C4-2B (cell line): ENCODE results near the gene GALNTL6.

Experiments
- ZFX ChIP-seq: fragments of 450-650 bp; IDR thresholded peaks from 2 replicates; pipeline ENCODE4 v1.6.1; 2017
- TF ChIP-seq, protein P1 (sequence below): fragments of 450-650 bp; conservative IDR thresholded peaks from 2 replicates; pipeline ENCODE4 v1.5.1; 2017; ENCODE audit warnings: mild to moderate bottlenecking

DNA sequence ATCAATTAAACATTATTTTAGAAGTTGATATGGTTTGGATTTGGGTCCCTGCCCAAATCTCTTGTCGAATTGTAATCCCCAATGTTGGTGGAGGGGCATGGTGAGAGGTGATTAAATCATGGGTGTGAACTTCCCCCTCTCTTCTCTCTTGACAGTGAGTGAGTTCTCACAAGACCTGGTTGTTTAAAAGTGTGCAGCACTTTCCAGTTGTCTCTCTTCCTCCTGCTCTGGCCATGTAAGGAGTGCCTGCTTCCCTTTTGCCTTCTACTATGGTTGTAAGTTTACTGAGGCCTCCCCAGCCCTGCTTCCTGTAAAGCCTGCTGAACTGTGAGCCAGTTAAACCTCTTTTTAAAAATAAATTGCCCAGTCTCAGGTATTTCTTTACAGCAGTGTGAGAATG is 141.4 kb downstream of the GALNTL6 start:
- TF ChIP-seq, protein P1, sequence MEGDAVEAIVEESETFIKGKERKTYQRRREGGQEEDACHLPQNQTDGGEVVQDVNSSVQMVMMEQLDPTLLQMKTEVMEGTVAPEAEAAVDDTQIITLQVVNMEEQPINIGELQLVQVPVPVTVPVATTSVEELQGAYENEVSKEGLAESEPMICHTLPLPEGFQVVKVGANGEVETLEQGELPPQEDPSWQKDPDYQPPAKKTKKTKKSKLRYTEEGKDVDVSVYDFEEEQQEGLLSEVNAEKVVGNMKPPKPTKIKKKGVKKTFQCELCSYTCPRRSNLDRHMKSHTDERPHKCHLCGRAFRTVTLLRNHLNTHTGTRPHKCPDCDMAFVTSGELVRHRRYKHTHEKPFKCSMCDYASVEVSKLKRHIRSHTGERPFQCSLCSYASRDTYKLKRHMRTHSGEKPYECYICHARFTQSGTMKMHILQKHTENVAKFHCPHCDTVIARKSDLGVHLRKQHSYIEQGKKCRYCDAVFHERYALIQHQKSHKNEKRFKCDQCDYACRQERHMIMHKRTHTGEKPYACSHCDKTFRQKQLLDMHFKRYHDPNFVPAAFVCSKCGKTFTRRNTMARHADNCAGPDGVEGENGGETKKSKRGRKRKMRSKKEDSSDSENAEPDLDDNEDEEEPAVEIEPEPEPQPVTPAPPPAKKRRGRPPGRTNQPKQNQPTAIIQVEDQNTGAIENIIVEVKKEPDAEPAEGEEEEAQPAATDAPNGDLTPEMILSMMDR = no peak
- no peak for TF ChIP-seq ZFX
